Amniotic stem cell (primary cell): Measurements from ENCODE around the gene DCC.

Experiments
- DNase-seq: peaks from one replicate; lab custom pipeline; 2025; lab: John Stamatoyannopoulos, UW

The DCC gene

DNA sequence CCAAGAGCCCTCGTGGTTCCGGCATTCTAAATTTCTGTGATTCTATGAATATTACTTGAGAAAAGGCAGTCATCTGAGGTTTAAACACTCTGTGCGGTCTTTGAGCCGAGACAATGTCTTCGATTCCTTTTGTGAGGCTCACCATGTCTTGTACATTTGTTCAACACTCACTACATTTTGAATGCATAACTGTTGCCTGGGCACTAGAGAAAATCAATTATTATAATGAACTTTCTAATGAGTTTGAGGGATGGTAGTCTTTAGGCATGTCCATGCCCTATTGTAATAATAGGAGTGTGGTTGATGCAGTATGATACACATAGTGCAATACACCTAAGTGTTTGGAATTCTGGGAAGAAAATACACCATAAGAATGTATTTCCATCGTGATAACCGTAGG, 1181.1 kb downstream of the DCC start:
- DNase-seq, result no peak

DNA sequence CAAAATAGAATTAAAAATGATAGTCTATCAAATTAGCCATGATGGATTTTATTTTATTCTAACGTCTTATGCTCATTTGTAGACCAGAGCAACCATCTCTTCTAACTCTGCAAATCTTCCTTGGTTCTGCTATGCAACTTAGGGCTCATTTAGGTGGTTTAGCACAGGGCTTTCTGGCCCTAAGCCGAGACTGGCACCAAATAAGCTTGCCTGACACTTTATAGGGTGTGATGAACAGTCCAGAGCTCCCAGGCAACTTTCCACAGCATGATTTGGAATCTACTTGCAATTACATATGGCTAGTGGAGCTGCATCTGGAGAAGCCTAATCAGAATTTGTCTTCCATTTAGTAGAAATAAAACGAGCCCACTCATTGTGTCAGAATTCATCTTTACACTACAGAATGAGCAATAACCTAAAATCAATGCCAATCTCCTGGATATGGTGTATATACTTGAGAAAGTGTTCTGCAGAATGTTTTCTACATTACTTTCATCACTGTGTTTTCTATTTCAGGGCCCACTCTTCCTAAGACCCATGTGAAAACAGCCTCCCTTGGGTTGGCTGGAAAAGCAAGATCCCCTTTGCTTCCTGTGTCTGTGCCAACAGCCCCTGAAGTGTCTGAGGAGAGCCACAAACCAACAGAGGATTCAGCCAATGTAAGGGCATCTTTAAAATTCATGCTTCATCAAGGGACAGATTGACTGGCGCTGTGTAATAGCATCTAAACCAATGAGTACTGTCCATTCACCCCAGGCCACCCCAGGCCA, 1186.3 kb downstream of the DCC start:
- DNase-seq, result no peak

DNA sequence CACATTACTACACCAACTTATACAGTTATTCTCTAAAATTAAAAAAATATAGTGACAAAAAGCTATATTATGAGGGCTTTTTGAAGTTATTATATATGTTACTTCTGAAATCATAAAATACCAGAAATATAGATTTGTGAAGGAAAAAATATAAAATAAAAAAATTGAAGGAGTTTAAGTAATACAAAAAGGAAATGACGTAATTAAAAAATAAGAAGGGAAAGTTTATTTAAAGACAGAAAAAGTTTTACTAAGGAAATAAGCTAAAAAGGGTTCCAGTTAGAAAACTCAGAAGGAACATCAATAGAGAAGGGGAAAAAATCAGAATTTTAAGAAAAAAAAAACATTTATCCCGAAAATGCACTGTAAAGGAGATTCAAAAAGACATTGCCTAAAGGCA, 1187.4 kb downstream of the DCC start:
- DNase-seq, result no peak

DNA sequence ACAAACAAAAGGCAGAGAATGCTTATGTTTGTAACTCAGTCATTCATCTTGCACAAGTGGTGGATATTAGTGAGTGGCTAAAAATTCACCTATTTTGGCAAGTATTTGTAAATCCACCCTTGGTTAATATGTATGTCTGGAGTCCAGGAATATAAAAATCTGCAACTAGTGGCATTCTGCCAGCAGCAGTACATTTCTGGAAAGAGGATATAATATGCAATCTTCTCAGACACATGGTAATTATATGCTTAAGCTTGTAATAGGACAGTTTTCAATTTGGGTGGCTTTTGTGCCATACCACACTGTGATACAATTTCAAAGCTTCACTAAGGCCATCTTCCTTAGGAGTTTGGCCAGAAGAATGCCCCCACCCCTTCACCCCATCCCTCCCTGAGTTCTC, 1191.2 kb downstream of the DCC start:
- DNase-seq, result no peak

DNA sequence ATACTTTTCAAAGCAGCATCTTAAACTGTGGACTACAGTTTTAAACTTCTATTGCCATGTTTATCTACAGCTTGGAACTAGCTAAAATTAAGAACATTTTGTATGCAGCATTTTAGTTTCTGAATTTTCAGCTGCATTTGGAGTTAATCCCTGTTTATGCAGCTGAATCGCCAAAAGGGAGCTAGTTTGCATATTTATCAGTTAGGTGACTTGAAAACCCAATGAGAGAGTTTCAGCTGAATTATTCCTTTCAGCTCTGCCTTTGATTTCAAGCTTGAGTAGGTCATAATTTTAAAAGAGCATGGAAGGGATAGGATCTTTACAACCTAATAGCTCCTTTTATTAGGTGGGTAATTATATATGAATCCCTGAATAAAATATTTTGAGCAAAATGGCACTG, 1191.9 kb downstream of the DCC start:
- DNase-seq, result no peak

DNA sequence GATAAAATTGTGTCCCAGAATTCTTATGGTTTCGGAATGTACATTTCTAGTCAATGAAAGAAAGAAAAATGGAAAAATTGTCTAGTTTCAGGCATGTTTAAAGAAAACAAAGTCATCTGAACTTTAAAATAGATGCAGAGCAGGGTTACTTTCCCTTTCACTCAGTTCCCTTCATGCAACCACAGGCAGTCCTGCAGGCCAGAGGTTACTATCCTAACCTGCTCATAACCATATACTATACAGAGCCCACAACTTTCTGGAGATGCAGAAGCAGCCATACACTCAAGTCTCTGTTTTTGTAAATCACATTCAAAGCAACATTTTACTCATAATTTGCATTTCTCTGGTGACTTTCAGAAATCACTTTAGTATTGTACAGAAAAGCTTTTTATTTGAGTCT, 1194.2 kb downstream of the DCC start:
- DNase-seq, result no peak

DNA sequence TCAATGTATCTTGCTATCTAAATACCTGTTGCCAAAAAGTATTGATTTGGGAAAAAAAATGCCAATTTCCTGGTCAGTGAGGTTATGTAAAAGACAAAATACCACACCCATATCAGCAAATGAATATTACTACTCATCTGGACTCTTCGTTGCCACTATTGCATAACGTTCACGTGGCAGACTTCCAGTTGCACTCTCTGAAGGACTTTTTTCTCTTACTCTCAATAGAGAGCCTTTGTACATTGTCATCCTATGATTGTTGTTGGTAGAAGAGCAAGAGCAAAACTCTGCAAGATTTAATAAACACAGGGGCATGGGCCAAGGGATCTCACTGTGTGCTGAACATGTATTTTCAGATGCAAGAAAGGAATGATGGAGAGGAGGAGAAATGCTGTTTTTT, 1194.7 kb downstream of the DCC start:
- DNase-seq, result no peak

DNA sequence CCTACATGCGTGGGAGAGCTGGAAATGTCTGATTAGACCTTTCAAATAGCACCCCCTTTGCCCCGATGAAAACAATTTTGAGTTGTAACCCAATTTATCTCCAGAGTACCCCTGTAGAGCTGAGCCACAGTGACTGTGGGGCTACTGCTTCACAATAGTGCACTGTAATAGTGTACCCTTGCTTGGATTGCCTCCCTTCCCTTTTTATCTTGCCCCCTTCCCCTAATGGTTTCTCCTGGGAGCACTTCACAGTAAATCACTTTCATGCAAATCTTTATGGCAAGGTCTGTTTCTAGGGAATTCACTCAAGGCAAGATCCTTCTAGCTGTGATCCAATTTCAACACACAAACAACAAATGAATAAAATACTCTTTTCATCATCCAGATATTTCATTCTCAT, 1196.9 kb downstream of the DCC start:
- DNase-seq, result no peak

DNA sequence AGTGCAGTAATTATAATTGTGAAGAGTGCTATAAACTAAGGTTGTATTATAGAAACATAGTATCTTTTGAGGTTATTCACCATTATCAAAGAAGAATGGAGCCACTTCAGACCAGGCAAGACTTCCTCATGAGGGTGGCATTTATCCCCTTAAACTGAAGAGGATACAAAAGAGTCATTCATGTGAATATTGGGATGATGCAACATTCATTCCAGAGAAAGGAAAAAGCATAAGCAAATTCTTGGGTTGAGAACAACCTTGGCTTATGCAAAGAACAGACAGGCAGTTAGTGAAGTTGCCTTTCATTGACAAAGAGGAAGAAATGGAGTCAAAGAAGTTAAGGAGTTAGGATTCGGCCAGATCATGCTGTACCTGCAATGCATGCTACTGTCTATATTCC, 1201.9 kb downstream of the DCC start:
- DNase-seq, result no peak

DNA sequence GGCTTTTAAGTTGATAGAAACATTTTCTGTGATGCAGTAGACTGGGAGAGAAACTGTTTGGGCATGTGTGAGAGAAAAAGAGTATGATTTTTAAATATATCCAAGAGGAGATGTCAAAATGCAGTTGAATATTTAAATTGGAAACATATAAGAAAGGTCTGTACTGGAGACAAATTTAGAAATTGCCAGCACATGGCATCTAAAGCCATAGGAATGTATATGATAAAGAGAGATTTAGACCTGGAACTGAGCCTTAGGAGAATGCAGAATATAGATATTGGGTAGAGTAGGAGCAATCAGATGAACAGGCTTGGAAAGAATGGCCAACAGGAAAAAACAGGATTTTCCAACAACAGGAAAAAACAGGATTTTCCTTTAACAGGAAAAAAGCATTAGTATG, 1203.7 kb downstream of the DCC start:
- DNase-seq, result no peak

DNA sequence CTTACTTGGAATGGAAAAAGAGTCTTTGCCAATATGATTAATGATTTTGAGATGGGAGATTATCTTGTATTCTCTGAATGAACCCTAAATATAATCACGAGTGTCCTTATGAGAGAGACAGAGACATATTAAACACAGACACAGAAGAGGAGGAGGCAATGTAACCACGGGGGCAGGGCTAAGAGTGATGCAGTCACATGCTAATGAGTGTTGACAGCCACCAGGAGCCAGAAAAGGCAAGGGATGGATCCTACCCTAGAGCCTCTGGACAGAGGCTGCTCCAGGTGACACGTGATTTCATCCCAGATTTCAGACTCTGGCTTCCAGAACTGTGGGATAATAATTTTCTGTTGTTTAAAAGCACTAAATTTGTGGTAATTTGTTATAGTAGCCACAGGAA, 1204.9 kb downstream of the DCC start:
- no peak for DNase-seq

DNA sequence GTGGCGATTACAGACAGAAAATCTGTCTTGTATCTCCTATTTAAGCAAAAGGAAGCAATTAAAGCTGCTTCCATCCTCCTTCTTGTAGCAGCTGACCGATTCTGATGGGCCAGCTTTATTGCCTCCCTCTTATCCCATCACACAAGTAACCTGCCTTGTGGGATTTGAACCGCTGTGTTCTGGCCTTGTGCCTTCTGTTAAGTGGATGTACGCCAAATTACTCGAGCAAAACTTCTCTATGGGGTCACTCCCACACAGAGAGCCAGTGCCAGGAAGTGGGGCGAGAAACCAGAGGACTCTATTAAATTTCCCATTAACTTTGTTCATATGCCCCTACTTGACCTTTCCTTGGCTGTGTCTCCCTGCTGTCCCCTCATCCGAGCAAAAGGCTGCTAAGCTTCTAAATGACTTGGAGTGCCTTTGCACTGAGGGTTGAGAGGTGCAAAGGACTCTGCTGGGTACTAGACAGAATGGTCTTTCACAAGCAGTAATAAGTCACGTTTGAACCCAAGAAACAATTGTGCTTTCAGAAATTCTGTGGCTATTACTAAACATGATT, 1212.0 kb downstream of the DCC start:
- no peak for DNase-seq

DNA sequence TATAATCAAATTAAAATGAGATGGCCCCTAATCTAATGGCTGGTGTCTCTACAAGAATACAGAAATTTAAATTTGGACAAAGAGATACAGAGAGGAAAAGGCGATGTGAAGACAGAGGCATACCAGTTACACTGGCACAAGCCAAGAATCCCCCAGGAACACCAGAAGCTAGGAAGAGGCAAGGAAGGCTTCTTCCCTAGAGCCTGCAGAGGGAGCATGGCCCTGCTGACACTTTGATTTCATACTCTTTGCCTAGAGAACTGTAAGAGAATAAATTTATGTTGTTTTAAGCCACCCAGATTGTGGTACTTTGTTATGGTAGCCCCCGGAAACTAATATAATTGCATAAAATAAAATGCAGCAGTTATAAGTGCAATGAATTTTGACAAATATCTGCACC, 1213.0 kb downstream of the DCC start:
- no peak for DNase-seq

DNA sequence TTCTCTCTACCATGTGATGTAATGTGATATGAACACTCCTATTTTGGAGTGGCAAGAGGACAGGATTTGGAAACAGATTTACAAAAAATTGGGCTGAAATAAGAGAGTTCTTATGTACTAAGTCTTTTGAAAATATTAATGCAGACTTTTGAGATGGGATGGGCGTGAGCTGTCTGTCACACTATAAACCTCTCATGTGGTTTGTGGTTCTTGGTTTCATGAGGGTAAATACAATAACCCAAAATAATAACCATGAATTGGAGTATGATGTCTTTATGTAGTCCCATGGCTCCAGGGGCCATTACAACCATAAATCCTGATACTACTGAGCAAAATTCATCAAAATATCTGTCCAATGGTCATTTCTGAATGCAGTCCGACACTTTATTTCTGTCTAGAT, 1216.5 kb downstream of the DCC start:
- no peak for DNase-seq

DNA sequence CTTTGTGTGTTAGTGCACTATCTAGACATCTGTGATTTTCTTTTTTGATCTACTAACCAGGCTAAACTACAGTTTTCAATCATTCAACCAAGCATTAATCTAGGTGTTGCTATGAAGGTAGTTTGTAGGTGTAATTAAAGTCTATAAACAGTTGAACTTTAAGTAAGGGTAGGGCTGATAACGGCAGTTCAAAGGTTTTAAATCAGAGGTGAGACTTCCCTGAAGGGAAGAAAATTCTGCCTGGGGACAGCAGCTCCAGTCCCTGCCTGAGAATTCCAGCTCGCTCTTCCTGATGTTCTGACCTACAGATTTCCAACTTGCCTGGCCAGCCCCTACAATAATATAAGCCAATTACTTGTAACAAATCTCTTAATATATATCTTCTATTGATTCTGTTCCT, 1220.5 kb downstream of the DCC start:
- DNase-seq, result no peak

DNA sequence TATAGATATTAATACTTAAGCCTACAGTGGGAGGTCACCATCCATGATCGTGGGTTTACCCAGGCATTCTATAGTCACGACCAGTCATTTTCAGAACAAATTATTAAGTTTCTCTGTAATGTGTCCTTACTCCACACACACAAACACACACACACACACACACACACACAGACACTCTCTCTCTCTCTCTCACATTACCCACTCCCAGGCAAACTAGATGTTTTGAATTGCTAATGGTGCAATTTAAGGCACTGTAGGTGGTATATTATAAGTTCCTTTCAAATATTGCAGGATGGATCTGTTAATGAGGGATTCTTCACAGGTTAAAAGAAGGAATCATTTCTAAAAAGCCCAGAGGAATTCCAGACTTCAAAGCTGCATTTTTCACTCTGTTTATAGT, 1226.6 kb downstream of the DCC start:
- no peak for DNase-seq

DNA sequence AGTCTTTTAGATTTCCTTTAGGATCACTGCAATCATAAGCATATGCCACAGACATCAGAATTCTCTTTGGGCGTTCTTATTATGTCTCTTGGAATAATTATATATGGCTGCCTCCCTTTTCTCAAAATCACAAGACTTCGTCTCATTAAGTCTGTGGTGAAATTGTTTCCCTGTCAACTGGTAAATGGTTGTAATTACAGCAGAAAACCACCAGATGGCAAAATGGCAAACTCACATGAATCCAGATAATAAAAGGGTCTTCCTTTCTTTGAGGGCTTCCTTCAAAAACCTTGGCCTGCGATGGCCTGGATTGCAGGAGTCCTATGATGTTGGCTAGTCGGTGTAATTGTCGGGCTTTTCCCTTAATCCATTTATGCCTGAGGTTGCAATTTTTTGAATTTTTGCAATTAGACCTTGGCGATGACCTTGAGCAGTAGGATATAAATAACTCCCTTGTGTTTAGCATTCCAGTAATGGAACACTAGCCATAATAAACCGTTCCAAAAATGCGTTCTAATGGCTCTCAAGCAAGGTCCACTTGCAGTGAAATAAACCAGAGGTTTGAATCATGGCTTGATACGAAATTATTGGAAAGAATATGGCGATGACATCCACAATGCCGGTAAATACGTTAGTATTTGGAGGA, 1228.1 kb downstream of the DCC start:
- DNase-seq, result no peak
